Keratinocyte (primary cell): Measurements from ENCODE around the gene CACNB3. TPM values are rescaled to one million over a fixed set of nuclear protein-coding genes. Genes with fewer than 3 reads are reported as not detected.
"Not testable (repeated sequence)": the region's sequence is repeated elsewhere in the genome, so short reads cannot be mapped to it uniquely, and the experiment has no call there.

ENCODE experiments used
- DNase-seq: peaks from one replicate; pipeline ENCODE4 v3.0.0-alpha.2; 2011; ENCODE audit warnings: low read depth, missing footprints, low spot score
- FAIRE-seq: peaks from 2 replicates; lab custom pipeline; 2011; peaks lifted over from hg19 to GRCh38; lab: Jason Lieb, UNC
- H2AFZ ChIP-seq: 2 replicates; pipeline ENCODE4 v1.6.0; 2012; ENCODE audit warnings: low read length, control low read depth, inconsistent platforms; ENCODE audit not compliant: control insufficient read depth
- H3K27ac ChIP-seq: 2 replicates; pipeline ENCODE4 v1.5.1; 2011; ENCODE audit warnings: low read length; ENCODE audit not compliant: control insufficient read depth, insufficient read depth
- H3K27me3 ChIP-seq: 3 replicates; pipeline ENCODE4 v1.6.0; 2011; ENCODE audit warnings: low read length; ENCODE audit not compliant: control insufficient read depth, insufficient read depth; ENCODE audit errors: extremely low read depth
- H3K36me3 ChIP-seq, 2 experiments: 2 replicates in 1 of 2; 3 replicates in 1 of 2; pipeline ENCODE4 v1.5.1; 2011; ENCODE audit warnings: low read length in 2 of 2, mild to moderate bottlenecking in 1 of 2; ENCODE audit not compliant: control insufficient read depth in 2 of 2, insufficient read depth in 2 of 2; ENCODE audit errors: extremely low read depth in 1 of 2
- H3K4me1 ChIP-seq: 3 replicates; pipeline ENCODE4 v1.5.1; 2011; ENCODE audit warnings: low read length; ENCODE audit not compliant: control insufficient read depth, insufficient read depth; ENCODE audit errors: extremely low read depth
- H3K4me2 ChIP-seq: 3 replicates; pipeline ENCODE4 v1.6.0; 2011; ENCODE audit warnings: low read depth, low read length; ENCODE audit not compliant: control insufficient read depth, insufficient read depth; ENCODE audit errors: extremely low read depth
- H3K4me3 ChIP-seq, 3 experiments: fragments of 200-600 bp in 1 of 3; sonication (generic) in 1 of 3; 2 replicates in 2 of 3; 3 replicates in 1 of 3; pipeline ENCODE4 v1.5.1; 2011 to 2016; ENCODE audit warnings: low read length in 3 of 3, mild to moderate bottlenecking in 3 of 3, control low read depth in 2 of 3, inconsistent platforms in 1 of 3, low read depth in 1 of 3, mixed read lengths in 1 of 3, mixed run types in 1 of 3, moderate library complexity in 1 of 3; ENCODE audit not compliant: control insufficient read depth in 2 of 3, insufficient read depth in 2 of 3; ENCODE audit errors: extremely low read depth in 1 of 3
- H3K79me2 ChIP-seq: 2 replicates; pipeline ENCODE4 v1.6.0; 2012; ENCODE audit warnings: low read length; ENCODE audit not compliant: control insufficient read depth, insufficient read depth
- H3K9ac ChIP-seq: 3 replicates; pipeline ENCODE4 v1.6.0; 2011; ENCODE audit warnings: low read length; ENCODE audit not compliant: control insufficient read depth, insufficient read depth; ENCODE audit errors: extremely low read depth
- H3K9me1 ChIP-seq: 3 replicates; pipeline ENCODE4 v1.6.0; 2011; ENCODE audit warnings: low read length; ENCODE audit not compliant: control insufficient read depth, insufficient read depth; ENCODE audit errors: extremely low read depth
- H3K9me3 ChIP-seq: 2 replicates; pipeline ENCODE4 v1.5.1; 2012; ENCODE audit warnings: low read depth, low read length; ENCODE audit not compliant: control insufficient read depth
- H4K20me1 ChIP-seq: 3 replicates; pipeline ENCODE4 v1.6.0; 2011; ENCODE audit warnings: low read length; ENCODE audit not compliant: control insufficient read depth, insufficient read depth; ENCODE audit errors: extremely low read depth
- CTCF ChIP-seq, 3 experiments: IDR thresholded peaks in 1 of 3; conservative IDR thresholded peaks in 1 of 3; optimal IDR thresholded peaks in 1 of 3; 2 replicates in 2 of 3; 3 replicates in 1 of 3; pipeline versions ENCODE3 to v1.5.1; 2011; ENCODE audit warnings: low read length in 3 of 3, mild to moderate bottlenecking in 3 of 3, moderate library complexity in 2 of 3, control low read depth in 1 of 3, inconsistent platforms in 1 of 3; ENCODE audit not compliant: insufficient read depth in 2 of 3; ENCODE audit errors: extremely low read depth in 1 of 3
- EZH2 ChIP-seq: IDR thresholded peaks from one replicate; pipeline ENCODE4 v1.6.1; 2012; ENCODE audit warnings: inconsistent platforms, mild to moderate bottlenecking, low read length, moderate library complexity
- dilution Hi-C: fragments of 300-500 bp; cut with MboI; formaldehyde crosslinking; loops from one replicate; pipeline ENCODE4 v1.7.0; 2020; ENCODE audit warnings: low sequenced_read_pairs; ENCODE audit not compliant: extremely low pct_ligation_motif_present
- polyA plus RNA-seq, 5 experiments: library from polyadenylated mRNA; depleted of rRNA in 3 of 5; stranded (reverse) in 3 of 5; stranded (forward) in 1 of 5; unstranded in 1 of 5; fragments of >200 nt; gene quantifications; 1 replicate in 1 of 5; 2 replicates in 3 of 5; 3 replicates in 1 of 5; pipeline versions ENCODE4 v1.2.1 to v1.2.3, GENCODE V29; 2011 to 2012; ENCODE audit warnings: missing spikeins in 2 of 5, low read depth in 1 of 5, low replicate concordance in 1 of 5

CACNB3 gene
- polyA plus RNA-seq, 1 donor (not counting 4 experiments of a cell fraction or from before 2014, with no cell fraction given): 16.1 TPM

GRCh38 chr12:48859607-48860006 is 41.3 kb downstream of the CACNB3 start:
- Histone ChIP-seq H3K4me1 (peaks cover 9% of the 10 kb centered on the region), H3K79me2 (no peaks in the 10 kb centered on the region), H3K27ac (no peak overlapping the region), H3K9ac (no peak overlapping the region), H3K36me3 (no peaks in the 10 kb centered on the region), H3K27me3 (peaks cover 13% of the 10 kb centered on the region), H3K9me3 (no peaks in the 10 kb centered on the region), H2AFZ (no peak overlapping the region), H3K4me3 (no peak overlapping the region), H3K4me2 (no peak overlapping the region), H3K9me1 (no peaks in the 10 kb centered on the region), H4K20me1 (no peaks in the 10 kb centered on the region)
- TF ChIP-seq CTCF (optimal IDR thresholded peaks at IDR 0.05 in 1 of 3, IDR thresholded peaks at IDR 0.05 in 1 of 3, conservative IDR thresholded peaks at IDR 0.05 in 1 of 3; ENCODE audit: extremely low read depth in 1 of 3, insufficient read depth in 2 of 3, low read length in 3 of 3) (no peak), EZH2 (no peak)
- FAIRE-seq: no peak
- no peak for DNase-seq
- dilution Hi-C loops: no loop called here

GRCh38 chr12:48860236-48860635 is 41.9 kb downstream of the CACNB3 start:
- dilution Hi-C loops, H3K9ac ChIP-seq, H3K27ac ChIP-seq, H3K36me3 ChIP-seq, H4K20me1 ChIP-seq, H3K4me3 ChIP-seq, DNase-seq, H3K9me1 ChIP-seq, H2AFZ ChIP-seq, H3K9me3 ChIP-seq, FAIRE-seq, H3K4me2 ChIP-seq, H3K79me2 ChIP-seq: not testable (repeated sequence)
- peaks cover 19% of the 10 kb centered on the region for H3K27me3 ChIP-seq
- H3K4me1 ChIP-seq: peaks cover 12% of the 10 kb centered on the region

GRCh38 chr12:48861111-48861510 is 42.8 kb downstream of the CACNB3 start:
- Histone ChIP-seq H3K79me2 (no peaks in the 10 kb centered on the region), H3K9me3 (no peaks in the 10 kb centered on the region), H3K27ac (no peak overlapping the region), H3K27me3 (peaks cover 21% of the 10 kb centered on the region), H3K36me3 (no peaks in the 10 kb centered on the region), H4K20me1 (no peaks in the 10 kb centered on the region), H2AFZ (no peak overlapping the region), H3K4me1 (peaks cover 19% of the 10 kb centered on the region), H3K9me1 (no peaks in the 10 kb centered on the region), H3K9ac (no peak overlapping the region), H3K4me3 (no peak overlapping the region), H3K4me2 (no peak overlapping the region)
- TF ChIP-seq CTCF (optimal IDR thresholded peaks at IDR 0.05 in 1 of 3, IDR thresholded peaks at IDR 0.05 in 1 of 3, conservative IDR thresholded peaks at IDR 0.05 in 1 of 3; ENCODE audit: extremely low read depth in 1 of 3, insufficient read depth in 2 of 3, low read length in 3 of 3): no peak
- TF ChIP-seq EZH2: no peak
- no peak for DNase-seq
- no peak for FAIRE-seq
- dilution Hi-C loops: no loop called here
